OCI-LY1 (cell line): Measurements from ENCODE around the gene C10orf88.

ENCODE experiments used
- H2AFZ ChIP-seq: fragments of 200-600 bp; sonication (generic), shearing (Covaris generic); 2 replicates; pipeline ENCODE4 v1.6.0; 2014; ENCODE audit warnings: antibody characterized with exemption, mild to moderate bottlenecking, low read length
- H3F3A ChIP-seq: fragments of 200-600 bp; sonication (generic), shearing (Covaris generic); 2 replicates; pipeline ENCODE4 v1.6.0; 2014; ENCODE audit warnings: mild to moderate bottlenecking, antibody characterized with exemption, low read length, moderate library complexity; ENCODE audit not compliant: insufficient read depth
- H3K27ac ChIP-seq: fragments of 200-600 bp; sonication (generic); 2 replicates; pipeline ENCODE4 v1.5.1; 2014; ENCODE audit warnings: low read length, mixed run types, mild to moderate bottlenecking, low read depth; ENCODE audit not compliant: poor library complexity, severe bottlenecking
- H3K27me3 ChIP-seq: fragments of 200-600 bp; sonication (generic); 2 replicates; pipeline ENCODE4 v1.6.0; 2014; ENCODE audit warnings: antibody characterized with exemption, mild to moderate bottlenecking, low read length, moderate library complexity; ENCODE audit not compliant: insufficient read depth
- H3K36me3 ChIP-seq: fragments of 200-600 bp; sonication (generic); 2 replicates; pipeline ENCODE4 v1.6.1; 2014; ENCODE audit warnings: mild to moderate bottlenecking, antibody characterized with exemption, low read length, moderate library complexity, mixed read lengths; ENCODE audit not compliant: insufficient read depth
- H3K4me1 ChIP-seq: fragments of 200-600 bp; sonication (generic); 2 replicates; pipeline ENCODE4 v1.5.1; 2014; ENCODE audit warnings: mild to moderate bottlenecking, low read length, moderate library complexity; ENCODE audit not compliant: insufficient read depth, severe bottlenecking
- H3K4me2 ChIP-seq: fragments of 200-600 bp; sonication (generic), shearing (Covaris generic); 2 replicates; pipeline ENCODE4 v1.6.1; 2014; ENCODE audit warnings: low read length
- H3K4me3 ChIP-seq: fragments of 200-600 bp; sonication (generic); 2 replicates; pipeline ENCODE4 v1.5.1; 2014; ENCODE audit warnings: low read length, low read depth, mild to moderate bottlenecking, mixed read lengths; ENCODE audit not compliant: poor library complexity, severe bottlenecking
- H3K79me2 ChIP-seq: fragments of 200-600 bp; shearing (Covaris generic); 2 replicates; pipeline ENCODE4 v1.6.1; 2016; ENCODE audit warnings: mixed run types, low read length, mixed read lengths; ENCODE audit not compliant: insufficient read depth
- H3K9ac ChIP-seq: fragments of 200-600 bp; sonication (generic), shearing (Covaris generic); 2 replicates; pipeline ENCODE4 v1.6.1; 2014; ENCODE audit warnings: mild to moderate bottlenecking, low read length, mixed read lengths
- H3K9me2 ChIP-seq: fragments of 200-600 bp; sonication (generic), shearing (Covaris generic); 2 replicates; pipeline ENCODE4 v1.6.1; 2014; ENCODE audit warnings: low read depth, mild to moderate bottlenecking, low read length, mixed read lengths
- H3K9me3 ChIP-seq: fragments of 200-600 bp; shearing (Covaris generic); 2 replicates; pipeline ENCODE4 v1.6.1; 2014; ENCODE audit warnings: low read length, mixed read lengths
- H4K20me1 ChIP-seq: fragments of 200-600 bp; sonication (generic), shearing (Covaris generic); 2 replicates; pipeline ENCODE4 v1.6.0; 2016; ENCODE audit warnings: mild to moderate bottlenecking, low read length; ENCODE audit not compliant: insufficient read depth
- EZH2 ChIP-seq: fragments of 200-600 bp; sonication (generic), shearing (Covaris generic); IDR thresholded peaks from 2 replicates; pipeline ENCODE4 v1.8.0; 2017; ENCODE audit warnings: borderline replicate concordance, mixed run types, mild to moderate bottlenecking, antibody characterized with exemption, low read length, moderate library complexity, mixed read lengths
- TF ChIP-seq, protein P1 (sequence below): fragments of 200-600 bp; sonication (generic), shearing (Covaris generic); IDR thresholded peaks from 2 replicates; pipeline ENCODE4 v1.5.1; 2017; ENCODE audit warnings: mild to moderate bottlenecking, antibody characterized with exemption, low read length, moderate library complexity, mixed read lengths

The C10orf88 gene

DNA sequence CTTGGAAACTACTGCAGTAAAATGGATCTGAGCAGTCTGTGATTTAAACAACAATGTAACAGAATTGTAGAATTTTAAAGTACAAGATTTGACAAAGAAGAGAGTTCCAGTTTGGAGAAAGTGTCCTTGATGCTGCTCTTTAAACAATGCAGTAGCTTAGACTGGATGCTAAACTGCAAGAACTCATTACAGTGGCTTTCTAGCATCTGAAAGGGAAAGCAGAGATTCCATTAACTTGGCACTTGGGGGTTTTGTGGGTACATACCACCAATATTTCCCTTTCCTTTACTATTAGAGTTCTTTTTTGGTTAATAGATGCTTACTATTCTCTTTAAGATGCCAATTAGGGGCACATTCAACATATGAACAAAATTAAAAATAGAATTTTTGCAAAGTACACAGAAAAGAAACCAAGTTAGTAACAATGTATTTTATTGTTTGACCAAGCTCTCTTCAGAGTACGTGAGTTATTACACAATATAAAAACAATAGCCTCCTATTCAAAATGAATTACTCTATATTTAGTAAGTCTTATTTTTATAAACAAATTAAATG is 38.1 kb upstream of the C10orf88 start:
- H3K79me2 ChIP-seq: no peaks in the 10 kb centered on the region; the same call in 1 of the 2 replicates
- no peaks in the 10 kb centered on the region for H3K9me3 ChIP-seq
- no peaks in the 10 kb centered on the region for H3K4me1 ChIP-seq
- H3K4me2 ChIP-seq: no peak overlapping the region
- H3K36me3 ChIP-seq: peaks cover 49% of the 10 kb centered on the region
- no peak overlapping the region for H3K27ac ChIP-seq
- H2AFZ ChIP-seq: no peak overlapping the region
- no peak overlapping the region for H3K4me3 ChIP-seq
- no peaks in the 10 kb centered on the region for H3K9me2 ChIP-seq
- no peaks in the 10 kb centered on the region for H3K27me3 ChIP-seq
- no peaks in the 10 kb centered on the region; the same call in 1 of the 2 replicates for H3F3A ChIP-seq
- no peak overlapping the region for H3K9ac ChIP-seq
- TF ChIP-seq, protein P1, sequence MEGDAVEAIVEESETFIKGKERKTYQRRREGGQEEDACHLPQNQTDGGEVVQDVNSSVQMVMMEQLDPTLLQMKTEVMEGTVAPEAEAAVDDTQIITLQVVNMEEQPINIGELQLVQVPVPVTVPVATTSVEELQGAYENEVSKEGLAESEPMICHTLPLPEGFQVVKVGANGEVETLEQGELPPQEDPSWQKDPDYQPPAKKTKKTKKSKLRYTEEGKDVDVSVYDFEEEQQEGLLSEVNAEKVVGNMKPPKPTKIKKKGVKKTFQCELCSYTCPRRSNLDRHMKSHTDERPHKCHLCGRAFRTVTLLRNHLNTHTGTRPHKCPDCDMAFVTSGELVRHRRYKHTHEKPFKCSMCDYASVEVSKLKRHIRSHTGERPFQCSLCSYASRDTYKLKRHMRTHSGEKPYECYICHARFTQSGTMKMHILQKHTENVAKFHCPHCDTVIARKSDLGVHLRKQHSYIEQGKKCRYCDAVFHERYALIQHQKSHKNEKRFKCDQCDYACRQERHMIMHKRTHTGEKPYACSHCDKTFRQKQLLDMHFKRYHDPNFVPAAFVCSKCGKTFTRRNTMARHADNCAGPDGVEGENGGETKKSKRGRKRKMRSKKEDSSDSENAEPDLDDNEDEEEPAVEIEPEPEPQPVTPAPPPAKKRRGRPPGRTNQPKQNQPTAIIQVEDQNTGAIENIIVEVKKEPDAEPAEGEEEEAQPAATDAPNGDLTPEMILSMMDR: no peak
- TF ChIP-seq EZH2: no peak
- H4K20me1 ChIP-seq: no peaks in the 10 kb centered on the region

DNA sequence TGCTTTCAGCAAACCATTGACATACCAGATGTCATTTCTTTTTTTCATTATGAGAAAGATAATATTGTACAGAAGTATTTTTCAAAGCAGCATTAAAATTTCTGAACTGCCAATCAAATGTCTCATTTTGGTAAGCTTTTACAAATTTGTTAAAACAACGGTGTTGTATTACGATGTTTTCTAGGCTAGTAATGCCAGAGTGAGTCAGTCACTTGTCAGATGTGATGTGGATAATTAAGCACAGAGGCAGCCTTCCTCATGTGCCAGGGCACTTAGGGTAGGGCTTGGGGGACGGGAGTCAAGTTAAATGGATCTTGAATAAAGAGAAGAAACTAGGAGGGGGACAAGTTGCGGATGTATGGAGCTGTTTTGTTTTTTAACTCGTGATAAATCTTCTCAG is 36.3 kb upstream of the C10orf88 start:
- H3K9me2 ChIP-seq: no peaks in the 10 kb centered on the region
- no peak overlapping the region for H3K27ac ChIP-seq
- H3K4me1 ChIP-seq: no peaks in the 10 kb centered on the region
- no peaks in the 10 kb centered on the region for H3K9me3 ChIP-seq
- H3K4me3 ChIP-seq: no peak overlapping the region
- H4K20me1 ChIP-seq: no peaks in the 10 kb centered on the region
- no peak overlapping the region for H3K4me2 ChIP-seq
- no peaks in the 10 kb centered on the region for H3K27me3 ChIP-seq
- H3F3A ChIP-seq: no peaks in the 10 kb centered on the region; the same call in 1 of the 2 replicates
- no peak overlapping the region for H3K9ac ChIP-seq
- H3K79me2 ChIP-seq: no peaks in the 10 kb centered on the region; the same call in 1 of the 2 replicates
- H2AFZ ChIP-seq: no peak overlapping the region
- peaks cover 45% of the 10 kb centered on the region for H3K36me3 ChIP-seq
- TF ChIP-seq, protein P1: no peak
- TF ChIP-seq EZH2: no peak

DNA sequence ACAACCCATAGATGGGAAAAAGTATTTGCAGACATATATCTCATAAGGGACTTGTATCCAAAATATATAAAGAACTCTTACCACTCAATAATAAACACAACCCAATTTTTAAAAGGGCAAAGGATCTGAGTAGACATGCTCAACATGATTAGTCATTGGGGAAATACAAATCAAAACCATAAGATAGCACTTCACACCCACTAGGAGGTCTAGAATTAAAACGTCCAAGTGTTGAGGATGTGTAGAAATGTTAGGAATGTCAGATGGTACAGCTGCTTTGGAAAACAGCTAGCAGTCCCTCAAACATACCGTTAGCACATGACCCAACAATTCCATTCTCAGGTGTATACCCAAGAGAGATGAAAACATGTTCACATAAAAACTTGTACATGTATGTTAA is 34.5 kb upstream of the C10orf88 start:
- no peak overlapping the region for H3K4me3 ChIP-seq

More for the DNA sequence above, 34.5 kb upstream of the C10orf88 start:
- Histone ChIP-seq H3K36me3 (peaks cover 27% of the 10 kb centered on the region), H3K9ac (no peak overlapping the region), H3K4me2 (no peak overlapping the region), H4K20me1 (no peaks in the 10 kb centered on the region), H3K4me1 (no peaks in the 10 kb centered on the region), H3F3A (no peaks in the 10 kb centered on the region; the same call in 1 of the 2 replicates), H3K9me3 (no peaks in the 10 kb centered on the region), H3K79me2 (no peaks in the 10 kb centered on the region), H3K27me3 (no peaks in the 10 kb centered on the region), H2AFZ (no peak overlapping the region), H3K9me2 (no peaks in the 10 kb centered on the region), H3K27ac (no peak overlapping the region)
- no peak for TF ChIP-seq EZH2
- TF ChIP-seq, protein P1: no peak
